Neural cell (in vitro differentiated cells): Measurements from ENCODE around the gene USP53. TPM values are rescaled to one million over a fixed set of nuclear protein-coding genes. Genes with fewer than 3 reads are reported as not detected.

Experiments used
- H2AFZ ChIP-seq: fragments of 200-600, 300-800 bp; sonication (generic), shearing (Covaris generic); 2 replicates; pipeline ENCODE4 v1.6.0; 2014; ENCODE audit warnings: low read depth, mild to moderate bottlenecking, antibody characterized with exemption, low read length, moderate library complexity
- H3F3A ChIP-seq: fragments of 200-600 bp; shearing (Covaris generic); 2 replicates; pipeline ENCODE4 v1.6.1; 2016; ENCODE audit warnings: mild to moderate bottlenecking, moderate library complexity, mixed read lengths, antibody characterized with exemption, low read length; ENCODE audit not compliant: insufficient read depth, poor library complexity, severe bottlenecking
- H3K27ac ChIP-seq: fragments of 200-600, 300-800 bp; sonication (generic), shearing (Covaris generic); 2 replicates; pipeline ENCODE4 v1.5.1; 2014; ENCODE audit warnings: mild to moderate bottlenecking, low read length, moderate library complexity
- H3K27me3 ChIP-seq: fragments of 300-800, 200-600 bp; sonication (generic), shearing (Covaris generic); 2 replicates; pipeline ENCODE4 v1.6.0; 2014; ENCODE audit warnings: mild to moderate bottlenecking, low read depth, low read length, moderate library complexity; ENCODE audit not compliant: insufficient read depth
- H3K36me3 ChIP-seq: fragments of 300-800, 200-600 bp; sonication (generic), shearing (Covaris generic); 2 replicates; pipeline ENCODE4 v1.5.1; 2014; ENCODE audit warnings: mild to moderate bottlenecking, antibody characterized with exemption, low read length, moderate library complexity; ENCODE audit not compliant: insufficient read depth
- H3K4me2 ChIP-seq: fragments of 300-800, 200-600 bp; sonication (generic), shearing (Covaris generic); 2 replicates; pipeline ENCODE4 v1.6.0; 2014; ENCODE audit warnings: mild to moderate bottlenecking, low read length
- H3K4me3 ChIP-seq: fragments of 300-800, 200-600 bp; sonication (generic), shearing (Covaris generic); 2 replicates; pipeline ENCODE4 v1.5.1; 2014; ENCODE audit warnings: mild to moderate bottlenecking, low read length, moderate library complexity
- H3K79me2 ChIP-seq: fragments of 200-600 bp; shearing (Covaris generic); replicated peaks from 2 replicates; pipeline ENCODE4 v1.6.0; 2014; ENCODE audit warnings: mild to moderate bottlenecking, low read length, moderate library complexity; ENCODE audit not compliant: insufficient read depth
- H3K9ac ChIP-seq: fragments of 300-800, 200-600 bp; sonication (generic), shearing (Covaris generic); 2 replicates; pipeline ENCODE4 v1.6.1; 2016; ENCODE audit warnings: mild to moderate bottlenecking, low read length, mixed read lengths
- H3K9me2 ChIP-seq: fragments of 200-600 bp; shearing (Covaris generic); 2 replicates; pipeline ENCODE4 v1.6.1; 2016; ENCODE audit warnings: mild to moderate bottlenecking, low read length, mixed read lengths; ENCODE audit not compliant: insufficient read depth
- H3K9me3 ChIP-seq: fragments of 200-600, 300-800 bp; sonication (generic), shearing (Covaris generic); 2 replicates; pipeline ENCODE4 v1.6.1; 2016; ENCODE audit warnings: mild to moderate bottlenecking, mixed run types, low read length, moderate library complexity, mixed read lengths
- H4K20me1 ChIP-seq: fragments of 200-600 bp; shearing (Covaris generic); 2 replicates; pipeline ENCODE4 v1.6.1; 2016; ENCODE audit warnings: mild to moderate bottlenecking, mixed run types; ENCODE audit not compliant: insufficient read depth
- CTCF ChIP-seq: fragments of 450-650 bp; IDR thresholded peaks from 2 replicates; pipeline ENCODE4 v1.5.1; 2014; ENCODE audit warnings: antibody characterized with exemption, mild to moderate bottlenecking, moderate library complexity; ENCODE audit not compliant: poor library complexity, severe bottlenecking
- EP300 ChIP-seq: fragments of 450-650 bp; conservative IDR thresholded peaks from 2 replicates; pipeline ENCODE4 v1.6.1; 2014; ENCODE audit warnings: antibody characterized with exemption, mild to moderate bottlenecking, moderate library complexity; ENCODE audit not compliant: poor library complexity, severe bottlenecking
- EZH2 ChIP-seq: fragments of 200-600, 300-800 bp; shearing (Covaris generic), sonication (generic); IDR thresholded peaks from 2 replicates; pipeline ENCODE4 v1.6.1; 2014; ENCODE audit warnings: antibody characterized with exemption, low read length, borderline replicate concordance, mild to moderate bottlenecking; ENCODE audit not compliant: insufficient read depth, poor library complexity, severe bottlenecking
- MXI1 ChIP-seq: fragments of 450-650 bp; conservative IDR thresholded peaks from 2 replicates; pipeline ENCODE4 v1.6.1; 2014; ENCODE audit warnings: antibody characterized with exemption, mild to moderate bottlenecking; ENCODE audit not compliant: poor library complexity, severe bottlenecking
- POLR2AphosphoS5 ChIP-seq: IDR thresholded peaks from 2 replicates; pipeline ENCODE4 v1.6.1; 2012
- RAD21 ChIP-seq: fragments of 450-650 bp; conservative IDR thresholded peaks from 2 replicates; pipeline ENCODE4 v1.6.1; 2014; ENCODE audit warnings: antibody characterized with exemption, mild to moderate bottlenecking, moderate library complexity
- REST ChIP-seq: IDR thresholded peaks from 2 replicates; pipeline ENCODE4 v1.6.1; 2012; ENCODE audit warnings: borderline replicate concordance
- SMC3 ChIP-seq: fragments of 450-650 bp; conservative IDR thresholded peaks from 2 replicates; pipeline ENCODE4 v1.6.1; 2014; ENCODE audit warnings: antibody characterized with exemption, mild to moderate bottlenecking, moderate library complexity; ENCODE audit not compliant: poor library complexity
- TAF1 ChIP-seq: IDR thresholded peaks from 2 replicates; pipeline ENCODE4 v1.6.1; 2012; ENCODE audit warnings: low read depth
- polyA plus RNA-seq: library from polyadenylated mRNA; depleted of rRNA; stranded (reverse); fragments of >200 nt; gene quantifications from 2 replicates; pipeline ENCODE4 v1.2.3, GENCODE V29; 2014

The USP53 gene
- polyA plus RNA-seq, 1 donor from 2014 or later: 5.0 TPM

GRCh38 chr4:119228406-119228805, 15.9 kb downstream of the USP53 start:
- H2AFZ ChIP-seq: no peak overlapping the region
- no peaks in the 10 kb centered on the region for H3K79me2 ChIP-seq
- no peaks in the 10 kb centered on the region for H3K9me3 ChIP-seq
- H3F3A ChIP-seq: no peaks in the 10 kb centered on the region
- H3K36me3 ChIP-seq: no peaks in the 10 kb centered on the region
- TF ChIP-seq REST (no peak), EZH2 (no peak), RAD21 (no peak), CTCF (no peak), MXI1 (no peak), EP300 (no peak), TAF1 (no peak), POLR2AphosphoS5 (no peak), SMC3 (no peak)
- H3K9ac ChIP-seq: no peak overlapping the region
- H3K9me2 ChIP-seq: no peaks in the 10 kb centered on the region
- H3K27ac ChIP-seq: no peak overlapping the region
- H3K27me3 ChIP-seq: no peaks in the 10 kb centered on the region
- no peaks in the 10 kb centered on the region for H4K20me1 ChIP-seq
- no peak overlapping the region for H3K4me3 ChIP-seq
- H3K4me2 ChIP-seq: no peak overlapping the region

GRCh38 chr4:119229908-119230687, 17.6 kb downstream of the USP53 start:
- Histone ChIP-seq H3K4me3 (no peak overlapping the region), H3F3A (no peaks in the 10 kb centered on the region), H3K4me2 (no peak overlapping the region), H3K9ac (no peak overlapping the region), H3K27me3 (no peaks in the 10 kb centered on the region), H4K20me1 (no peaks in the 10 kb centered on the region), H3K9me3 (no peaks in the 10 kb centered on the region), H2AFZ (no peak overlapping the region), H3K36me3 (no peaks in the 10 kb centered on the region), H3K9me2 (no peaks in the 10 kb centered on the region), H3K27ac (no peak overlapping the region), H3K79me2 (no peaks in the 10 kb centered on the region)
- TF ChIP-seq EZH2 (no peak), RAD21 (no peak), EP300 (no peak), CTCF (no peak), POLR2AphosphoS5 (no peak), REST (no peak)
